HG03520 (cell line): ENCODE data around the gene LYRM4.

Experiments used
- ATAC-seq: cut with Tn5 transposase; IDR thresholded peaks from one replicate; pipeline ENCODE4 v1.9.1; 2021; ENCODE audit warnings: mild to moderate bottlenecking, moderate library complexity; ENCODE audit not compliant: unreplicated experiment

The LYRM4 gene

GRCh38 chr6:5059036-5059896, 201.5 kb downstream of the LYRM4 start:
- ATAC-seq = no peak
